Loucy (cell line): ENCODE results near the gene CLDN5.

Source experiments
- H2AFZ ChIP-seq: fragments of 200-600 bp; sonication (generic); 2 replicates; pipeline ENCODE4 v1.6.0; 2016; ENCODE audit warnings: antibody characterized with exemption, mild to moderate bottlenecking, low read length, moderate library complexity
- H3F3A ChIP-seq: fragments of 200-600 bp; 2 replicates; pipeline ENCODE4 v1.6.0; 2016; ENCODE audit warnings: antibody characterized with exemption, low read depth, mild to moderate bottlenecking
- H3K27me3 ChIP-seq: fragments of 200-600 bp; sonication (generic); 2 replicates; pipeline ENCODE4 v1.6.1; 2014; ENCODE audit warnings: low read length, mild to moderate bottlenecking; ENCODE audit not compliant: insufficient read depth, poor library complexity, severe bottlenecking
- H3K36me3 ChIP-seq: fragments of 200-600 bp; sonication (generic); 2 replicates; pipeline ENCODE4 v1.6.1; 2016; ENCODE audit warnings: low read length; ENCODE audit not compliant: insufficient read depth
- H3K4me1 ChIP-seq: fragments of 200-600 bp; sonication (generic); 2 replicates; pipeline ENCODE4 v1.5.1; 2014; ENCODE audit warnings: low read length, mild to moderate bottlenecking; ENCODE audit not compliant: insufficient read depth, poor library complexity, severe bottlenecking
- H3K4me2 ChIP-seq: fragments of 200-600 bp; sonication (generic); 2 replicates; pipeline ENCODE4 v1.6.0; 2014; ENCODE audit warnings: antibody characterized with exemption, low read length, low read depth, mild to moderate bottlenecking; ENCODE audit not compliant: poor library complexity, severe bottlenecking
- H3K4me3 ChIP-seq: fragments of 200-600 bp; sonication (generic); 2 replicates; pipeline ENCODE4 v1.5.1; 2014; ENCODE audit warnings: low read length, mild to moderate bottlenecking, mixed read lengths; ENCODE audit not compliant: poor library complexity, severe bottlenecking
- H3K79me2 ChIP-seq: fragments of 200-600 bp; sonication (generic); 2 replicates; pipeline ENCODE4 v1.6.1; 2014; ENCODE audit warnings: low read length; ENCODE audit not compliant: insufficient read depth
- H3K9ac ChIP-seq: fragments of 200-600 bp; sonication (generic); 2 replicates; pipeline ENCODE4 v1.6.0; 2014; ENCODE audit warnings: mild to moderate bottlenecking, low read depth, low read length, moderate library complexity; ENCODE audit not compliant: poor library complexity, severe bottlenecking
- H3K9me2 ChIP-seq: fragments of 200-600 bp; sonication (generic); replicated peaks from 2 replicates; pipeline ENCODE4 v1.6.1; 2016; ENCODE audit warnings: low read depth, low read length, mixed read lengths
- H3K9me3 ChIP-seq: fragments of 200-600 bp; sonication (generic); 2 replicates; pipeline ENCODE4 v1.6.1; 2014; ENCODE audit warnings: mild to moderate bottlenecking, antibody characterized with exemption, low read length, low read depth; ENCODE audit not compliant: insufficient read depth
- H4K20me1 ChIP-seq: fragments of 200-600 bp; sonication (generic); 2 replicates; pipeline ENCODE4 v1.6.0; 2014; ENCODE audit warnings: antibody characterized with exemption, low read length, mild to moderate bottlenecking; ENCODE audit not compliant: insufficient read depth, poor library complexity, severe bottlenecking
- EZH2phosphoT487 ChIP-seq: fragments of 200-600 bp; IDR thresholded peaks from 2 replicates; pipeline ENCODE4 v1.6.1; 2018; ENCODE audit warnings: antibody characterized with exemption, mild to moderate bottlenecking, moderate library complexity, borderline replicate concordance
- TF ChIP-seq, protein P1 (sequence below): fragments of 200-600 bp; sonication (generic); conservative IDR thresholded peaks from 2 replicates; pipeline ENCODE4 v1.5.1; 2014; ENCODE audit warnings: mild to moderate bottlenecking, antibody characterized with exemption, low read length

The CLDN5 gene

GRCh38 chr22:19506212-19506611, 18.0 kb downstream of the CLDN5 start:
- TF ChIP-seq, protein P1, sequence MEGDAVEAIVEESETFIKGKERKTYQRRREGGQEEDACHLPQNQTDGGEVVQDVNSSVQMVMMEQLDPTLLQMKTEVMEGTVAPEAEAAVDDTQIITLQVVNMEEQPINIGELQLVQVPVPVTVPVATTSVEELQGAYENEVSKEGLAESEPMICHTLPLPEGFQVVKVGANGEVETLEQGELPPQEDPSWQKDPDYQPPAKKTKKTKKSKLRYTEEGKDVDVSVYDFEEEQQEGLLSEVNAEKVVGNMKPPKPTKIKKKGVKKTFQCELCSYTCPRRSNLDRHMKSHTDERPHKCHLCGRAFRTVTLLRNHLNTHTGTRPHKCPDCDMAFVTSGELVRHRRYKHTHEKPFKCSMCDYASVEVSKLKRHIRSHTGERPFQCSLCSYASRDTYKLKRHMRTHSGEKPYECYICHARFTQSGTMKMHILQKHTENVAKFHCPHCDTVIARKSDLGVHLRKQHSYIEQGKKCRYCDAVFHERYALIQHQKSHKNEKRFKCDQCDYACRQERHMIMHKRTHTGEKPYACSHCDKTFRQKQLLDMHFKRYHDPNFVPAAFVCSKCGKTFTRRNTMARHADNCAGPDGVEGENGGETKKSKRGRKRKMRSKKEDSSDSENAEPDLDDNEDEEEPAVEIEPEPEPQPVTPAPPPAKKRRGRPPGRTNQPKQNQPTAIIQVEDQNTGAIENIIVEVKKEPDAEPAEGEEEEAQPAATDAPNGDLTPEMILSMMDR: no peak
- TF ChIP-seq EZH2phosphoT487: no peak
- H3K4me3 ChIP-seq: no peak overlapping the region
- no peaks in the 10 kb centered on the region for H3K79me2 ChIP-seq
- H3K27me3 ChIP-seq: no peaks in the 10 kb centered on the region
- peak overlapping the region; percentile 81 for H3K4me2 ChIP-seq
- H3K4me1 ChIP-seq: peaks cover 32% of the 10 kb centered on the region
- H3K9me3 ChIP-seq: no peaks in the 10 kb centered on the region
- peaks cover 15% of the 10 kb centered on the region; the same call in 1 of the 2 replicates for H3K36me3 ChIP-seq
- peak overlapping the region; percentile 64 for H3K9ac ChIP-seq
- H3F3A ChIP-seq: no peaks in the 10 kb centered on the region
- no peak overlapping the region for H2AFZ ChIP-seq
- H3K9me2 ChIP-seq: no peaks in the 10 kb centered on the region
- no peaks in the 10 kb centered on the region for H4K20me1 ChIP-seq

- Histone ChIP-seq H3K27me3 (no peaks in the 10 kb centered on the region), H3K9me3 (no peaks in the 10 kb centered on the region), H3K79me2 (no peaks in the 10 kb centered on the region), H3K9ac (peak overlapping the region; percentile 64), H3K4me2 (peak overlapping the region; percentile 81), H3K9me2 (no peaks in the 10 kb centered on the region), H3K36me3 (peaks cover 12% of the 10 kb centered on the region; the same call in 1 of the 2 replicates), H2AFZ (no peak overlapping the region), H3K4me1 (peaks cover 32% of the 10 kb centered on the region), H3F3A (no peaks in the 10 kb centered on the region), H4K20me1 (no peaks in the 10 kb centered on the region), H3K4me3 (peak overlapping the region; percentile 58)
- TF ChIP-seq, protein P1: no peak
- TF ChIP-seq EZH2phosphoT487: no peak
Measured at GRCh38 chr22:19505735-19506126, 18.5 kb downstream of the CLDN5 start.

DNA sequence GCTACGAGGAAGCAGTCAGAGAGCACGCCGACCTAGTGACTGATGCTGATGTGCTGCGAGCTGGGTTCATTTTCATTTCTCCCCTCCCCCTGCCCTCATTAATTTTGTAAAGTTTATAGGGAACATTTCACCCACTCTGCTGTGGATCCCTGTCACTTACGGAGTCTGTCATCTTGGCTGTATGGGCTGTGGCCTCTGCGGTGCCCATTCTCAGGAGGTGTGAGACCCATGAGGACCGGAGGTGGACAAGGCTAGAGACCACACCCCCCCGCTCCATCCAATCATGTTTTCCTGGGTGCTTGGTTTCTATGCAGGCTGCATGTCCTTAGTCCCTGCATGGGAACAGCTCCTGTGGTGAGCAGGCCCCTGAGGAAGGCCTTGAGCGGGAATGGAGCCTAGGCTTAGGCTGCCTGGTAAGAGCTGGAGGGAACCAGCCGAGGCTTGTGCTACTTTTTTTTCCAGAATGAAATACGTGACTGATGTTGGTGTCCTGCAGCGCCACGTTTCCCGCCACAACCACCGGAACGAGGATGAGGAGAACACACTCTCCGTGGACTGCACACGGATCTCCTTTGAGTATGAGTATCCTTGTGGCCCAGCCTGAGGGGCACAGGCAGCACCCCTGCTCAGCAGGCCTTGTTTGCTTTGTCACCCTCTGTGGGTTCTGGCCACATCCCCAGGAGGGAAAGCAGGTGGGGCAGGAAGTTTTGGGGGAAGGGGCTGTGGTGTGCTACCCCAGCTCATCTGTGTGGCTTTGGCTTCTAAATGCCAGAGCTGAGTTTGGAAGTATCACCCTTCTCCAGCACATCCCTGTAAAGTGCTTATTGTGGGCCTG, 19.1 kb downstream of the CLDN5 start:
- no peaks in the 10 kb centered on the region for H3F3A ChIP-seq
- no peaks in the 10 kb centered on the region for H3K27me3 ChIP-seq
- peak overlapping the region; percentile 81 for H3K4me2 ChIP-seq
- peak overlapping the region; percentile 64 for H3K9ac ChIP-seq
- H4K20me1 ChIP-seq: no peaks in the 10 kb centered on the region
- peaks cover 16% of the 10 kb centered on the region; the same call in 1 of the 2 replicates for H3K36me3 ChIP-seq
- no peak overlapping the region for H2AFZ ChIP-seq
- TF ChIP-seq, protein P1: no peak
- no peak for TF ChIP-seq EZH2phosphoT487
- no peaks in the 10 kb centered on the region for H3K9me2 ChIP-seq
- peak overlapping the region; percentile 58 for H3K4me3 ChIP-seq
- no peaks in the 10 kb centered on the region for H3K79me2 ChIP-seq
- peaks cover 32% of the 10 kb centered on the region for H3K4me1 ChIP-seq
- H3K9me3 ChIP-seq: no peaks in the 10 kb centered on the region
